Sigmoid colon (tissue), 7 donors: ENCODE measurements around the gene AGBL5. TPM values are rescaled to one million over a fixed set of nuclear protein-coding genes. Genes with fewer than 3 reads are reported as not detected.

ENCODE experiments used
- DNase-seq: peaks from one replicate; pipeline ENCODE4 v3.0.0-alpha.2; 2019
- H3K27ac ChIP-seq, 4 donors: fragments of 200-600 bp; sonication (generic); one replicate each; pipeline ENCODE4 v1.5.1; 2016 to 2019; ENCODE audit warnings: mild to moderate bottlenecking in 1 of 4
- H3K27me3 ChIP-seq, 3 donors: fragments of 200-600 bp; sonication (generic); one replicate each; pipeline ENCODE4 v1.5.1; 2019; ENCODE audit warnings: mild to moderate bottlenecking in 1 of 3
- H3K36me3 ChIP-seq, 4 donors: fragments of 200-600 bp; sonication (generic); one replicate each; pipeline ENCODE4 v1.5.1; 2016 to 2019
- H3K4me1 ChIP-seq, 4 donors: fragments of 200-600 bp; sonication (generic); one replicate each; pipeline ENCODE4 v1.5.1; 2017 to 2019
- H3K4me3 ChIP-seq, 4 donors: fragments of 200-600 bp; sonication (generic); one replicate each; pipeline ENCODE4 v1.5.1; 2017 to 2019; ENCODE audit warnings: mild to moderate bottlenecking in 2 of 4, moderate library complexity in 1 of 4
- H3K9me3 ChIP-seq, 4 donors: fragments of 200-600 bp in 3 of 4; sonication (generic) in 3 of 4; one replicate each; pipeline versions ENCODE4 v1.5.1 to v1.6.1; 2013 to 2019
- CTCF ChIP-seq, 4 experiments: fragments of 450-650 bp in 3 of 4; fragments of 200-600 bp in 1 of 4; IDR thresholded peaks; one replicate each; pipeline ENCODE4 v1.5.1; 2016 to 2019; ENCODE audit warnings: antibody characterized with exemption in 4 of 4, mild to moderate bottlenecking in 3 of 4, moderate library complexity in 2 of 4
- EP300 ChIP-seq, 4 donors: sonication (generic); formaldehyde crosslinking; IDR thresholded peaks; one replicate each; pipeline ENCODE4 v1.6.1; 2017; ENCODE audit warnings: antibody characterized with exemption in 4 of 4
- POLR2A ChIP-seq, 2 donors: fragments of 450-650 bp; IDR thresholded peaks; one replicate each; pipeline ENCODE4 v1.6.1; 2016; ENCODE audit warnings: antibody characterized with exemption in 2 of 2, mild to moderate bottlenecking in 2 of 2, moderate library complexity in 2 of 2
- POLR2AphosphoS5 ChIP-seq, 4 donors: sonication (generic); formaldehyde crosslinking; IDR thresholded peaks; one replicate each; pipeline ENCODE4 v1.6.1; 2017; ENCODE audit warnings: antibody characterized with exemption in 4 of 4
- WGBS, 2 donors: extraction: QIAGEN DNeasy Blood & Tissue Kit; methylation state at CpG; one replicate each; pipeline ENCODE4 v1.1.7; 2013; 5-methylcytosine and 5-hydroxymethylcytosine counted together
- intact Hi-C: fragments of 100-400 bp; cut with DNase I; formaldehyde crosslinking; loops from one replicate; pipeline ENCODE4 v1.15.1; 2023
- polyA plus RNA-seq, 3 donors: library from polyadenylated mRNA; stranded (reverse); fragments of 200-250 nt; gene quantifications; one replicate each; pipeline ENCODE4 v1.2.3, GENCODE V29; 2013
- total RNA-seq, 4 donors: library from RNA; depleted of rRNA; stranded (reverse); fragments of >200 nt; gene quantifications; one replicate each; pipeline ENCODE4 v1.1.0, GENCODE V29; 2016
- donor health status: healthy with polysubstance abuse.
- donor health status: Bipolar disorder and iron deficiency.
- donor health status: healthy.

AGBL5 gene
- total and polyA plus RNA-seq, 7 donors: 12.4 to 23.3 (median 16.8) TPM

DNA sequence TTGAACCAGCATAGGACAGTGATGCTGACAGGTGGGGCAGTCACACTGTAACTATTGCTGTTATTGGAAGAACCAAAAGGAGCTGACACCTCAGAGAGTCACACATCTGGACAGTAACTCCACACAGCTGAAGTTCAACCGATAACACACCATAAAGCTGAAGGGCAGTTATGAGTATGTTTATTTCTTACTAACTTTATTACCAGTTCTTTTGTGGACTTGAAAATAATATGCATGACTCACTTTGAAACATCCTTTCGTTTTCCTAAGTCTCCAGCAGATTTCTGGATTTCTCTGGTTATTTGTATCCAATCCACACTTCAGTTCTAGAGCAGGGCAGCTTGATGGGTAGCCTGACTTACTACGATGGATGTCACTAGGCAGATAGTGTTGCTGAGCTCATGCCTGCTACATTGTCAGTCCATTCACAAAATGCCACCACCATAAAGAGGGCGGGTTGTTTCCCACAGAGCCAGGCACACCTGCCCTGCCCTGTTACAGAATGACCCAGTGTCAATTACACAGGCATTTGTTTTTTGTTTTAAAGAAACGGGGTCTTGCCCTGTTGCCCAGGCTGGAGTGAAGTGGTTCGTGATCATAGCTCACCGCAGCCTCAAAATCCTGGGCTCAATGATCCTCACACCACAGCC, 8.4 kb upstream of the AGBL5 start:
- TF ChIP-seq POLR2A (IDR thresholded peaks at IDR 0.05) (no peak), CTCF (IDR thresholded peaks at IDR 0.05) (no peak), POLR2AphosphoS5 (IDR thresholded peaks at IDR 0.05) (no peak), EP300 (IDR thresholded peaks at IDR 0.05) (no peak)
- Histone ChIP-seq H3K4me3 (no peak overlapping the region), H3K27me3 (no peaks in the 10 kb centered on the region), H3K27ac (no peak overlapping the region), H3K9me3 (no peaks in the 10 kb centered on the region), H3K4me1 (peaks cover 0 to 19% (median 10%) of the 10 kb centered on the region in 4 donors), H3K36me3 (peaks cover 14 to 33% (median 29%) of the 10 kb centered on the region in 4 donors)
- DNase-seq: no peak
- WGBS, 2 donors: 33 to 72% methylated on average over 7 of the region's 7 CpGs
- intact Hi-C loops: no loop called here

DNA sequence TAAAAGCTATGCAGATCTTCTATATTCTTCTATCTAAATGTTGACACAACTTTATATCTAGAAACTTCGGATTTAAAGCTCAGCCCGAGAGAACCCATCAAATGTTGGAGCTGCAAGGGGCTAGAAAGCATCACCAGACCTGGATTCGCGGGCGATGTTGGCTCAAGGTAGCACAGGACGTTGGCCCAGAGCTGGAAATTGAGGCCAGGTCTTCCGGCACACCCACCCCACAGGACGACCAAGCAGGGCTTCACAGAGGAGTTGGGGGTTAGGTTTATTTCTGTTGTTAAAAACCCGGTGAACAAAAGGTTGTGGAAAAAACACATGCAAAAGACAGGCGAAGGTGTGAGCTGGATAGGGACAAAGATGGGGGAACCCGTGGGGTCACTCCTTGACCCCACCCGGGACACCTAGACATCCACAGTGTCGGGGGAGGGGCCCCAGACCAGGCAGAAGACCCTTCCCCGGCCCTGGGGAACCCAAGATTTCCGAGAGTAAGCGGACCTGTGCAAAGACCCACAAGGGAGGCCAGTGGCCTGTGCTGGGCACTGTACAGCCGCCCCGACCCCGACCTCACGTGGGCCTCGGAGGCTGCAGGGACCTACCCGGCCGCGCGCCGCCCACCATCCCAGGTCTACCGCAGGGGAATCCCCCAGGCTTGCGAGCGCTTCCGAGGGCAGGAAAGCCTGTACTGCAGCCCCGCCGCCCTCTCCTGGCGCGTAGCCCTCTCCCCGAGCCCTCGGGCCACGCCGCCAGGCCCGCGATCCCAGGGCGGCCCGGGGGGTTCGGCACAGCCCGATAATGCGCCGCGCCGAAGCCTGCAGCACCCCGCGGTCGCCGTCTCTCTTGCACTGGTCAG, 1.8 kb upstream of the AGBL5 start:
- peak; percentile 78 for DNase-seq
- no peak for TF ChIP-seq EP300 (IDR thresholded peaks at IDR 0.05)
- 4 to 9% methylated on average over 52 of the region's 52 CpGs for WGBS, 2 donors
- intact Hi-C loops: loop anchor here (1.0 to 5.0 kb wide), 4 partner anchors 17 to 83 kb away; partner anchors contain the start of genes KHK, PREB and TMEM214
- H3K36me3 ChIP-seq: peaks cover 0 to 16% (median 2%) of the 10 kb centered on the region in 4 donors
- no peaks in the 10 kb centered on the region for H3K27me3 ChIP-seq
- H3K4me3 ChIP-seq: peak overlapping the region; percentile 77 to 91 (median 84)
- H3K9me3 ChIP-seq: no peaks in the 10 kb centered on the region
- peak overlapping the region; percentile 90 to 96 (median 92) for H3K27ac ChIP-seq
- peaks cover 0 to 26% (median 17%) of the 10 kb centered on the region in 4 donors for H3K4me1 ChIP-seq

GRCh38 chr2:27050281-27050995, 1.0 kb upstream of the AGBL5 start:
- intact Hi-C loops: loop anchor here (1.0 kb wide), 3 partner anchors 18 to 36 kb away; partner anchors contain the start of genes KHK and TMEM214
- peak; percentile 96 for DNase-seq
- H3K27me3 ChIP-seq: no peaks in the 10 kb centered on the region
- WGBS, 2 donors: 0% methylated on average over 48 of the region's 48 CpGs
- peaks cover 8 to 23% (median 10%) of the 10 kb centered on the region in 4 donors for H3K36me3 ChIP-seq
- no peaks in the 10 kb centered on the region for H3K9me3 ChIP-seq
- TF ChIP-seq EP300 (IDR thresholded peaks at IDR 0.05) (no peak), CTCF (IDR thresholded peaks at IDR 0.05) (peak; percentile 51 to 77 (median 62)), POLR2AphosphoS5 (IDR thresholded peaks at IDR 0.05) (peak in 2 of 4 donors; percentile 4 to 56)
- H3K27ac ChIP-seq: peak overlapping the region; percentile 90 to 96 (median 92)
- H3K4me1 ChIP-seq: peaks cover 0 to 26% (median 17%) of the 10 kb centered on the region in 4 donors
- H3K4me3 ChIP-seq: peak overlapping the region; percentile 77 to 91 (median 84)

DNA sequence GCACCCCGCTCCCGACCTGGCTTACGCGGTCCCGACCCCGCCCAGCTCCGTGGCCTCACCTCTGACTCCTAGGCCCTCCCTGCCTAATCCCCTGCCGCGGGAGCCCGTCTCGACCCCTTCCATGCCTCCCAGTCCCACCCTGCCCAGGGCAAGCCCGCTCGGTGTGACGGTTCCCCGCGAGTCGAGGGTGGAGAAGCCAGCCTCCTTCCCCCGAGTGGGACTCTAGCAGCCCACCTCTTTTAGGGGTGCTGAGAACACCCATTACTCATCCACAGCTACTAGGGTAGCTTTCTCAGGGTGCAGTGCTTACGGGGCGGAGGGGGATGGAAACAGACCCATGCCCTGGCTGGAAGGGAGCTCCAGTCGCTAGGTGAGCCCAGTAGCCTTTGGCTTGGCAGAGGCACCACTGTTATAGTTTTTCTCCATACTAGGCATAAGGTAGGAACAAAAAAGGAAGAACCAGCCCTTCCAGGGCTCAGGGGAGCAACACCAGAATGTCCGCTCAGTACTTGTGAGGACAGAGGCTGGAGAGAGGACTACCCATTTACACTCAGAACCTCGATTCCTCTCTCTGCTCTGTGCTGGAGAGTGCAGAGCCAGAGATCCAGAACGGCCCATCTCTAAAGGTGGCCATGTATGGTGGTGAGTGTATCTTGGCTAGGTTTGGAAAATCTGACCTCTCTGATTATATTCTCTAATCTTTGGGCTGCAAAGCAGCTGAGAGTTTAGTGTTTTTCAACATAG, 606 bp downstream of the AGBL5 start:
- peak overlapping the region; percentile 77 to 91 (median 84) for H3K4me3 ChIP-seq
- no peaks in the 10 kb centered on the region for H3K9me3 ChIP-seq
- peak overlapping the region; percentile 90 to 96 (median 92) for H3K27ac ChIP-seq
- no peaks in the 10 kb centered on the region for H3K27me3 ChIP-seq
- peaks cover 12 to 40% (median 19%) of the 10 kb centered on the region in 4 donors for H3K36me3 ChIP-seq
- peaks cover 0 to 26% (median 17%) of the 10 kb centered on the region in 4 donors for H3K4me1 ChIP-seq
- DNase-seq: peak; percentile 80
- 4 to 7% methylated on average over 24 of the region's 24 CpGs for WGBS, 2 donors
- no peak for TF ChIP-seq POLR2A (IDR thresholded peaks at IDR 0.05)
- TF ChIP-seq POLR2AphosphoS5 (IDR thresholded peaks at IDR 0.05): no peak
- no peak for TF ChIP-seq CTCF (IDR thresholded peaks at IDR 0.05)
- no peak for TF ChIP-seq EP300 (IDR thresholded peaks at IDR 0.05)
- intact Hi-C loops: loop anchor here (1.0 kb wide), 1 partner anchor 19 kb away; the partner anchor contains the start of gene OST4
